Left cardiac atrium (tissue), 4 donors: ENCODE measurements around the gene MELTF. TPM values are rescaled to one million over a fixed set of nuclear protein-coding genes. Genes with fewer than 3 reads are reported as not detected.

Experiments used
- ATAC-seq, 2 donors: fragments of 200-7000 bp; cut with Tn5 transposase; one replicate each; pipeline ENCODE4 v1.9.1; 2020; ENCODE audit warnings: mild to moderate bottlenecking in 2 of 2, moderate library complexity in 2 of 2
- DNase-seq: peaks from one replicate; pipeline ENCODE4 v3.0.0-alpha.2; 2020
- intact Hi-C, 2 donors: fragments of 100-400 bp; cut with DNase I; formaldehyde crosslinking; loops; one replicate each; pipeline versions ENCODE4 v1.14.1 to v1.15.1; 2022 to 2023
- total RNA-seq, 2 donors: library from RNA; stranded (reverse); fragmentation: NEBNext Ultra II Directional; extraction: Animal tissue kit (Norgen Biotek cat#: 25700); gene quantifications; one replicate each; pipeline ENCODE4 v1.2.1, GENCODE V29; 2021
- donor health status: DM: no; HTN: yes; CAD: no.
- donor health status: DM: no; HTN: yes; CAD: no; lungs with severe emphysema.
- donor health status: DM: yes; HTN: yes; CAD: no.
- donor health status: Dilated cardiomyopathy.

Gene MELTF
- total RNA-seq, 2 donors from 2014 or later = 7.7 to 10.1 TPM

- intact Hi-C loops = no loop called here
- no peak for ATAC-seq
- peak; percentile 11 for DNase-seq
These were observed 15.6 kb downstream of the MELTF start for GRCh38 chr3:197014024-197014423.

DNA sequence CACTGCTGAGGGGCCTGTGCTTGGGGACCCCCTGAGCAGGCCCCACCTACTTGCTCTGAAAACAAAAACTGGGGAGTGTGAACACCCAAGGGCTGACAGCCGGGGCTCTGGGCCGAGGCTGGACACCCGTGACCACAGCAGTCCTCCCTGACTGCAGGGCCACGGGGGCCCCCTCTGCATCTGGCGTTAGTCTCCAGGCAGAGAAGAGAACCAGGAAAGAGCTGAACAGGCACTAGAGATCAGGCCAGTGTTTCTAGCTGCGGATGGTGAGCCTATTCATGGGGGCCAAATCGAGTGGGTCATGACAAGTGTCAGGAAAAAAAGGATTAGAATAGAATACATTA is 17.1 kb downstream of the MELTF start:
- ATAC-seq (no peak), DNase-seq (peak; percentile 9)
- intact Hi-C loops = no loop called here

GRCh38 chr3:197011780-197012539 is 17.7 kb downstream of the MELTF start:
- no peak for ATAC-seq
- intact Hi-C loops = no loop called here
- peak; percentile 11 for DNase-seq

- peak; percentile 14 for DNase-seq
- peak; percentile 7 to 40 for ATAC-seq
- intact Hi-C loops = no loop called here
These were observed 18.9 kb downstream of the MELTF start for GRCh38 chr3:197010556-197011351.

DNA sequence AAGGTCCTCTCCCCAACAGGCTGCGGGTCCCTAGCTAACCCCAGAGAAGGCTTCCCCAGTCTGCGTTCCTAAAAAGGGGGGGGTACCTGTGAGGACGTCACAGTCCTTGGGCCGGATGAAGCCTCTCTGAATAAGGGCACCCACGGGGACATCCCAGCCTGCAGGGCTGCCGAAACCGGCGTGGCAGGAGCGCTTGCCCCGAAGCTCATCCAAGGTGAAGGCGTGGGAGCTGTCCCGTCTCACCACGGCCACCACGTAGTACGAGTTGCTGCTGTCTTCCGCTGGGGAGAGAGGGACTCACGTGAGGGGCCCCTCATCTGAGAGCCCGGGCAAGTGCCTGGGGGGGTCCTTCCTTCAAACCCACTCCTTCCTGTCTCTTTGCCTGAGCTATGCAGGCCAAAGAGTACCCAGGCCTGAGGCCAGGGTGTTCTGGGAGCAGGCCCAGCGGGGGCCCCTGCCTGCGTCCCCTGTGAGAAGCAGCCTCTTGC is 20.0 kb downstream of the MELTF start:
- ATAC-seq (no peak), DNase-seq (no peak)
- intact Hi-C loops = loop anchor here in 1 of 2 donors (10.0 kb wide), 1 partner anchor 175 kb away; no protein-coding TSS in a partner anchor

- intact Hi-C loops = loop anchor here in 1 of 2 donors (10.0 kb wide), 1 partner anchor 176 kb away; no protein-coding TSS in a partner anchor
- no peak for DNase-seq
- no peak for ATAC-seq
These were observed 21.0 kb downstream of the MELTF start for GRCh38 chr3:197008436-197009209.

DNA sequence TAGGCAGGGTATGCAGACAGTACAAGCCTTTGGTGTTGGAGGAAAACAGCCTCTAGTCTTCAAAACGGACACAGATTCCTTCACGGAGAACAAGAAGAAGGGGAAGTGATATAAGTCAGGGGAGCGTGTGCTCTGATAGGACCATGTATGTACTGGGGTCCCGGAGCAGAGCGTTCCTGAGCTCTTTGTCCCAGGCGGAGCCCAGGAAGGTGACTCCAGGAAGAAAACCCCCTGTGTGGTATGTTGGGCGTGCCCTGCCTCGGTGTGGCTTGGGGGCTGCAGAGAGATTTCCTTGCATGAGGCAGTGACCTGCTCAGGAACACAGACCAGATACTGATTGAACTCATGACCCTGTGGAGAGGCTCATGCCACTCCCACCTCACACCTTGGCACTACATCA is 21.7 kb downstream of the MELTF start:
- intact Hi-C loops = loop anchor here in 1 of 2 donors (10.0 kb wide), 1 partner anchor 177 kb away; no protein-coding TSS in a partner anchor
- DNase-seq = peak; percentile 12
- no peak for ATAC-seq

- DNase-seq = peak; percentile 15
- no peak for ATAC-seq
- intact Hi-C loops = loop anchor here in 1 of 2 donors (10.0 kb wide), 1 partner anchor 177 kb away; no protein-coding TSS in a partner anchor
These were observed 22.2 kb downstream of the MELTF start for GRCh38 chr3:197007296-197007940.

DNA sequence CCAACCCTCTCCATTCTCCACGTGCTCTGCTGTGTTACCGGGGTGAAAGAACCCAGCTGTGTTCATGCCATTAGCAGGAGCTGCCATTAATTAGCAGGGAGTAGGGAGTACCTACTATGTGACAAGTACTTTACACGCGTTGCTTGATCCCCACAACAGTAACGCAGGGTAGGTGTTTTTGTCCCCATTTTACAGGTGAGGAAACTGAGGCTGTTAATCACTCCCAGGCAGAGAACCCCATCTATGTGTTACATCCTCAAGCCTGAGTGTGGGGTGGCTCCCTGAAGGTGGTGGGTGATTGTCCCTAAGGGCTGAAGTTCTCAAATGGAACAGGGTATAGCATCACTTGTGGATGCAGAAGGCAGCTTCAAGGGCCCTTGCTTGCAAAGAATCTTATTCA is 22.8 kb downstream of the MELTF start:
- no peak for DNase-seq
- no peak for ATAC-seq
- intact Hi-C loops = loop anchor here in 1 of 2 donors (10.0 kb wide), 1 partner anchor 178 kb away; no protein-coding TSS in a partner anchor

- DNase-seq (peak; percentile 20), ATAC-seq (no peak)
- intact Hi-C loops = loop anchor here in 1 of 2 donors (10.0 kb wide), 1 partner anchor 178 kb away; no protein-coding TSS in a partner anchor
These were observed 23.2 kb downstream of the MELTF start for GRCh38 chr3:197006446-197006845.

DNA sequence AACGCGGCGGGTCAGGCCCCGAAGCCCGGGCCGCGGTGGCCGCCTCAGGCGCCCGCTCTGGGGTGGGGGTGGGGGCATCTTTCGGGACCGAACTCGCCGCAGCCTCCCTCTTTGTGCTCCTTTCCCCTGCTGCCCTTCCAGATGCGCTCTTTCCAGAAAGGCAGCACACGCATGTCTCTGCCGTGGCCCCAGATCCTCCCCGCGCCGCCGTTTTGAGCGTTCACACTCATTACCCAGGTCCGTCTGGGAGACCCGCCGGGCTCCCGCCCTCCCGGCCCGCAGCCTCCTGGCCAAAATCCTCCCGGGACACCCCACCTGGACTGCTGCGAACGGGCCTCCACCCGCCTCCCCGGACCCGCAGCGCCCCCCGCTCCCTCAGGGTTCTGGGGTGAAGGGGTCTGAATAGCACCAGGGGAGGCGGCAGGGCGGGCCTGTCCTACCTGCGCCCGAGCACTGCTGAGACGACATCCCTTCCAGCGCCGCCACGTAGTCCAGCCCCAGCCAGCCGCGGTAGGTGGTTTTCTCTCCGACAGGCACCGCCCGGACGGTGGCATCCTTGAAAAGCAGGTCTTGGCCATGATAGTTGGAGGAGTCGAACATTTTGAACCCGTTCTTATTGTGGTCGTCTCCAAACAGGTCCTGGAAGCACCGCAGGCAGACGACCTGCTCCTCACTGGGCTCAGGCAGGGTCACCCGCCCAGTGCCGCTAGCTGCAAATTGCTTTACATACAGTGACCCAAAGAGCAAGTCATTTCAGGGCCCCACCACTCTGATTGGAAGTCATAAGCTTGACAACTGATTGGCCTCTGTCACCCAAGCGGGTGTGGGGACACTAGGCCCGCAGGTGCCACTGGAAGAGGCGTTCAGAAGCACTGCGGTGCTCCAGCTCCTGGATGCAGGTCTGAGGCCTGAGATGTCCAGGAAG is 25.9 kb downstream of the MELTF start:
- no peak for ATAC-seq

GRCh38 chr3:197002701-197003454 is 26.7 kb downstream of the MELTF start:
- DNase-seq = peak; percentile 84
- ATAC-seq = peak; percentile 83 to 89
- intact Hi-C loops = loop anchor here (5.0 to 10.0 kb wide), 2 partner anchors 182 to 184 kb away; no protein-coding TSS in a partner anchor

More for the DNA sequence above, 25.9 kb downstream of the MELTF start:
- peak; percentile 25 for DNase-seq
- intact Hi-C loops = loop anchor here (5.0 to 10.0 kb wide), 2 partner anchors 181 to 184 kb away; no protein-coding TSS in a partner anchor

GRCh38 chr3:197001972-197002700 is 27.5 kb downstream of the MELTF start:
- peak; percentile 27 to 32 for ATAC-seq
- intact Hi-C loops = loop anchor here (5.0 to 10.0 kb wide), 2 partner anchors 183 to 185 kb away; no protein-coding TSS in a partner anchor
- DNase-seq = peak; percentile 47

DNA sequence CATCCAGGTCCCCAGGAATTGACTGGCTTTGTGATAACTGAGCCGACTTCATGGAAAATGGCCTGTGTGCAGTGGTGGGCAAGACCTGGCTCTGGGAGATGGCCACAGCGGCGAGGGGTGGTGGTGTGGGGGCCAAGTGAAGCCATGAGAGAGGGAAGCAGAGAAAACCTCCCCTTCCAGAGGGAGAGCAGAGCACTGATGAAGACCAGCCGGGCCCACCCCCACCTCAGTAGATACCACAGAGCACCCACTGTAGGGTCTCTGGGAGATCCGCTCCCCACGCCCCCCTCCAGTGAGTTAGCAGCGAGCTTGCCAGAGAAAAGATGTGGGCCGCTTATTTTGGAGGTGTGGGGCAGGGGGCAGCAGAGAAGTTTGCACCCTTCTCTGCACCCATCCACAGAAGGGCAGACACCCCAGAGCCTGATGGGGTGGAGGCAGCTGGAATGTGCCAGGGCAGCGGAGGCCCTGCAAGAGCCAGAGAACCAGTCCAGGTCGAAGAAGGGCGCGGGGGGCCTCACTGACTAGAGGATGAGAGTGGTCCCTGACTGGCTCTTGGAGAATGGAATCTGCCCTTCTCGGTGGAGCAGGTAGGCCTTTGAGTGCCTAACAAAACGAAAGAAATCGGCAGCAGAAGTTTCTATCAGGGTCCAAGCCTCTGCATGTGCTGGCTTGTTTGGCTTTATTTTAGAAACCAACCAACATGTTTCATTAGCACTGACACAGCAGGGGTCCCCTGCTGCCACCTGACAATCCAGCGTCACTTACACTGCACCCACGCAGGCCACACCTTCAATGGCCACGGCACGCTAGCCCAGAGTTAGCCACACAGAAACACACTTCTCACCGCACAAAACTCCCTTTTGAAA is 28.3 kb downstream of the MELTF start:
- intact Hi-C loops = loop anchor here (5.0 to 10.0 kb wide), 2 partner anchors 183 to 186 kb away; no protein-coding TSS in a partner anchor
- no peak for ATAC-seq
- DNase-seq = peak; percentile 26

DNA sequence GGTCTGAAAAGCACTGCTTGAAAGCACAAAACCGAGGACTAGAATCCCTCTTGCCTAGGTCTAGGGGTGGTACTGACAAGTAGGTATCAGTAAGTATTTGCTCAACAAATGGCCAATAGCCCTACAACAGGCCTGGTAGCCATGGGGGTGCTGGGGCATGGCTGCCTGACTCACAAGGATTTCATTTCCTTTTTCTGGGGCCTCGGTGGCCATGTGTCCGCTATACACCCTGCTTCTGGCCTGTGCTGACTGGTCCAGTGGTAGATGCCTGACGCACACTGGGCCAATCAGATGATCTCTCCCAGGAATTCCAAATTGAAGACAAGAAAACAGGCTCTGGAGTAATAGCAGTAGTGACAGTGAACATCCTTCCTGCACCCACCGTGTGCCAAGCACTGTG is 29.4 kb downstream of the MELTF start:
- ATAC-seq (no peak), DNase-seq (no peak)
- intact Hi-C loops = loop anchor here (5.0 to 10.0 kb wide), 2 partner anchors 185 to 187 kb away; no protein-coding TSS in a partner anchor
